Ovary (tissue), 9 donors: ENCODE data around the gene CARMIL1. TPM values are rescaled to one million over a fixed set of nuclear protein-coding genes. Genes with fewer than 3 reads are reported as not detected.

ENCODE experiments used
- DNase-seq, 5 donors: peaks; one replicate each; pipeline ENCODE4 v3.0.0-alpha.2; 2019 to 2020
- H3K27ac ChIP-seq, 2 donors: fragments of 200-600 bp; one replicate each; pipeline versions ENCODE4 v1.5.1 to v1.8.0; 2019 to 2022
- H3K27me3 ChIP-seq: fragments of 200-600 bp; one replicate; pipeline ENCODE4 v1.8.0; 2022
- H3K36me3 ChIP-seq: fragments of 200-600 bp; sonication (generic); one replicate; pipeline ENCODE4 v1.5.1; 2019
- H3K4me1 ChIP-seq: one replicate; pipeline ENCODE4 v1.8.1; 2013; ENCODE audit warnings: mild to moderate bottlenecking, moderate library complexity; ENCODE audit not compliant: insufficient read depth
- H3K4me3 ChIP-seq: fragments of 200-600 bp; sonication (generic); one replicate; pipeline ENCODE4 v1.5.1; 2017
- H3K9me3 ChIP-seq, 2 donors: fragments of 200-600 bp in 1 of 2; sonication (generic) in 1 of 2; one replicate each; pipeline versions ENCODE4 v1.5.1 to v1.8.1; 2013 to 2019; ENCODE audit warnings: mild to moderate bottlenecking in 1 of 2, moderate library complexity in 1 of 2
- EP300 ChIP-seq: sonication (generic); formaldehyde crosslinking; IDR thresholded peaks from one replicate; pipeline ENCODE4 v1.6.1; 2017; ENCODE audit warnings: antibody characterized with exemption
- POLR2A ChIP-seq: fragments of 450-650 bp; IDR thresholded peaks from one replicate; pipeline ENCODE4 v1.6.1; 2017; ENCODE audit warnings: antibody characterized with exemption, mild to moderate bottlenecking, moderate library complexity
- WGBS, 3 donors: extraction: QIAGEN DNeasy Blood & Tissue Kit in 1 of 3; methylation state at CpG; one replicate each; pipeline versions ENCODE4 v1.1.5 to v1.1.7; 2013 to 2017; 5-methylcytosine and 5-hydroxymethylcytosine counted together
- intact Hi-C, 4 donors: fragments of 100-400 bp; cut with DNase I; formaldehyde crosslinking; loops; one replicate each; pipeline versions ENCODE4 v1.11.0 to v1.15.1; 2022 to 2023
- polyA plus RNA-seq, 2 donors: library from polyadenylated mRNA; stranded (reverse); fragments of 200-250 nt in 1 of 2; fragments of 350-450 nt in 1 of 2; fragmentation: Illumina TruSeq in 1 of 2; extraction: RNeasy Lipid Tissue Mini Kit (QIAGEN cat#74804) in 1 of 2; gene quantifications; one replicate each; pipeline ENCODE4 v1.2.3, GENCODE V29; 2013 to 2014
- total RNA-seq, 7 donors: library from RNA; depleted of rRNA in 2 of 7; stranded (reverse); fragments of >200 nt in 2 of 7; fragmentation: NEBNext Ultra II Directional in 3 of 7; extraction: Animal tissue kit (Norgen Biotek cat#: 25700) in 3 of 7; gene quantifications; one replicate each; pipeline versions ENCODE4 v1.1.0 to v1.2.4, GENCODE V29; 2016 to 2023
- TF ChIP-seq, protein P1 (sequence below), 3 donors: fragments of 450-650 bp in 2 of 3; fragments of 200-600 bp in 1 of 3; IDR thresholded peaks; one replicate each; pipeline versions ENCODE4 v1.5.1 to v1.8.0; 2016 to 2022; ENCODE audit warnings: antibody characterized with exemption in 3 of 3, mild to moderate bottlenecking in 1 of 3
- donor health status: DM: no; HTN: no; CAD: no; lungs with moderate emphysema.
- donor health status: DM: no; HTN: no; CAD: no.
- donor health status: Bipolar disorder and iron deficiency.
- donor health status: DM: yes; HTN: yes; CAD: no.
- donor health status: DM: no; HTN: no; CAD: no.
- donor health status: DM: yes; HTN: yes; CAD: no.

The CARMIL1 gene
- total and polyA plus RNA-seq, 9 donors = 6.4 to 25.6 (median 16.8) TPM

DNA sequence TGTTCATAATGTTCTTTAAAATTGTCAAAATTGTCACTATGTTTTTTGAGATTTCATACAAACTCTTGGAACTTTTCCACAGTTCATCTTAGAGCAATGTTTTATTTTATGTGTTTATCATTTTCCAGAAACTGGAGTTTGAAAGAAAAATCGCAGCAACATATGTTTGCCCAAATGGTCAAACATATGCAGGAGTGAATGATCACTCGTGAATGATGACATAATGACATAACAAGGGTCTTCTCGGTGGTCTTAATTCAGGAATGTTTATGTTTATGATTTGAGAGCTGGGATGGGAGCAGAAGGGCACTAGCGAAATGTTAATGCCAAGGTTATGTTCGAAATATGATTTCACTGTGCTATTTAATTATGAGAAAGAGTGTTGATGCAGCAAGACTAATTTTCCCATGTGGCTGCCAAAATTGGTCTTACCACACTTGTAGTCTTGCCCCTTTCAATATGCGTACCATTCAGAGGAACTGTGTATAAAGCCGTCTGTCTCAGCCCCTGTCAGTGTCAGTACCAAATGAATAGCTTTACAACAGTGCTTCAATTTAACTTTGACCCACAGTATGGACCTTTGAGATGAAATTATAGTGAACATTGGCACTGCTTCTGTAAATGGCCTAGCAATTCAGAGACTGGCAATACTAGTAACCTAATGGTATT lies 152.3 kb downstream of the CARMIL1 start:
- H3K4me3 ChIP-seq = no peak overlapping the region
- 60 to 81% (median 78%) methylated on average over 7 of the region's 7 CpGs for WGBS, 3 donors

DNA sequence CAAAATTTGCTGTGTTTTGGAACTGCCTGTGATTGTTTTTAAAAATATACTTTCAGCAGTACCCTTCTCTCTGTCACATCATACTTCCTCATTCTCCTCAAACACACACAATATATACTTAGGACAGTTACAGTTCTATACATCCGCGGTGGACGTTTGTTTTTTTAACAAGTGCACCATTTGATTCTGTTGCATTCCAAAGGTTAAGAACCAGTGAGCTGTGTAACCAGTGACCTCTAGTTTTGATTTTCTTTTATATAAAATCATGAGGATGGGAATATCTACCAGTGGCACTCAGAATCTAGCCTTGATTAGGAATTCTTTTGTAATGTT lies 152.8 kb downstream of the CARMIL1 start:
- no peaks in the 10 kb centered on the region for H3K36me3 ChIP-seq
- H3K9me3 ChIP-seq = no peaks in the 10 kb centered on the region
- intact Hi-C loops = no loop called here
- H3K4me1 ChIP-seq = no peaks in the 10 kb centered on the region
- 60 to 77% (median 71%) methylated on average over 3 of the region's 3 CpGs for WGBS, 3 donors
- TF ChIP-seq, protein P1, sequence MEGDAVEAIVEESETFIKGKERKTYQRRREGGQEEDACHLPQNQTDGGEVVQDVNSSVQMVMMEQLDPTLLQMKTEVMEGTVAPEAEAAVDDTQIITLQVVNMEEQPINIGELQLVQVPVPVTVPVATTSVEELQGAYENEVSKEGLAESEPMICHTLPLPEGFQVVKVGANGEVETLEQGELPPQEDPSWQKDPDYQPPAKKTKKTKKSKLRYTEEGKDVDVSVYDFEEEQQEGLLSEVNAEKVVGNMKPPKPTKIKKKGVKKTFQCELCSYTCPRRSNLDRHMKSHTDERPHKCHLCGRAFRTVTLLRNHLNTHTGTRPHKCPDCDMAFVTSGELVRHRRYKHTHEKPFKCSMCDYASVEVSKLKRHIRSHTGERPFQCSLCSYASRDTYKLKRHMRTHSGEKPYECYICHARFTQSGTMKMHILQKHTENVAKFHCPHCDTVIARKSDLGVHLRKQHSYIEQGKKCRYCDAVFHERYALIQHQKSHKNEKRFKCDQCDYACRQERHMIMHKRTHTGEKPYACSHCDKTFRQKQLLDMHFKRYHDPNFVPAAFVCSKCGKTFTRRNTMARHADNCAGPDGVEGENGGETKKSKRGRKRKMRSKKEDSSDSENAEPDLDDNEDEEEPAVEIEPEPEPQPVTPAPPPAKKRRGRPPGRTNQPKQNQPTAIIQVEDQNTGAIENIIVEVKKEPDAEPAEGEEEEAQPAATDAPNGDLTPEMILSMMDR (IDR thresholded peaks at IDR 0.05) = no peak
- no peak for TF ChIP-seq POLR2A
- TF ChIP-seq EP300 = no peak
- no peaks in the 10 kb centered on the region for H3K27me3 ChIP-seq
- no peak for DNase-seq
- H3K27ac ChIP-seq = no peak overlapping the region
- no peak overlapping the region for H3K4me3 ChIP-seq

More for the DNA sequence above, 152.3 kb downstream of the CARMIL1 start:
- intact Hi-C loops = no loop called here
- no peak for DNase-seq
- Histone ChIP-seq H3K9me3 (no peaks in the 10 kb centered on the region), H3K4me1 (no peaks in the 10 kb centered on the region), H3K27ac (no peak overlapping the region), H3K36me3 (no peaks in the 10 kb centered on the region), H3K27me3 (no peaks in the 10 kb centered on the region)
- TF ChIP-seq POLR2A (no peak), EP300 (no peak)
- TF ChIP-seq, protein P1 (IDR thresholded peaks at IDR 0.05) = no peak

DNA sequence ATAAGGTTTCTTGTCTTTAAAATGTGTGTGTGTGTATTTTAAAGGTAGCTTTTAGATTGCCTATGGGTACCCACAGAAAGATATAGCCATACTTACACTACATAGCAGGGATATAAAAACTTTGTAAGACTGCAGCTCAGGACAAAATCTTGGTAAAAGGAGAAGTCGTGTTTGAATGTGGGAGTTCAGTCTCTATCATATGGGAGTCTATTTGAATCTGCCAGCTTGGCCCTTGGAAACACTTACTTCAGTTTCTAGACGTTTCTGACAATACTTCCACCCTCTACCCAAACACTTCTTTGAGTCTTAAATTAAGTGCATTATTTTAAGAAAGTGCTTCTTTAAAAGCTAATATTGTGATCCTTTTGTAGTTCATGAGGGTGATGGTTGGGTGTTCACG lies 155.7 kb downstream of the CARMIL1 start:
- no peak for DNase-seq
- WGBS, 3 donors = 74 to 83% (median 79%) methylated on average over 3 of the region's 3 CpGs
- intact Hi-C loops = no loop called here
- Histone ChIP-seq H3K27ac (no peak overlapping the region), H3K4me3 (no peak overlapping the region), H3K4me1 (no peaks in the 10 kb centered on the region), H3K27me3 (no peaks in the 10 kb centered on the region), H3K36me3 (no peaks in the 10 kb centered on the region), H3K9me3 (no peaks in the 10 kb centered on the region)
- TF ChIP-seq EP300 = no peak
- TF ChIP-seq POLR2A = no peak
- TF ChIP-seq, protein P1 (IDR thresholded peaks at IDR 0.05) = no peak

DNA sequence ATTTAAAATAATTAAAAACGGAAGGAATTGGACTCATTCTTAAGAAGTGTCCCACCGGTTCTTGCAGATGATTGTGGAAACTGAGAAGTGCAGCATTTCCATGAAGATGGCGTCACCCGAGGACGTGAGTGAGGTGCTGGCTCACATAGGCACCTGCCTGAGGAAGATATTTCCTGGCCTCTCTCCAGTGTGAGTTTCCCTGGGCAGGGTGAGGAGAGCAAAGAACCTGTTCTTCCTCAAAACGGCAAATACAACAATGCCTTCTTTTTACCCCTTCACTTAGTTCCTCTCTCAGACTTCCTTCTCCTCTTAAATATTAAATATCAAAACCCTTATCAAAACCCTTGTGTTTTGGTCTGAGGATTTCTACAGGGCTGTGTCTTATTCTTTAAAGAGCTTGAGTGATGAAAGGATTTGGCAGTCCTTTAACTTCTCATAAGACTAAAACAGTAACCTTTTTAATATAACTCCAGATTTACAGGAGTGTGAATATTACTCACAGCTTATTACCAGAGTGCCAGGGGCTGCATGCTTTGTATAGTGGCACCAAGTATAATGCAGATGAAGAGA lies 156.3 kb downstream of the CARMIL1 start:
- intact Hi-C loops = no loop called here
- Histone ChIP-seq H3K36me3 (no peaks in the 10 kb centered on the region), H3K4me3 (no peak overlapping the region), H3K9me3 (no peaks in the 10 kb centered on the region), H3K4me1 (no peaks in the 10 kb centered on the region), H3K27me3 (no peaks in the 10 kb centered on the region), H3K27ac (no peak overlapping the region)
- DNase-seq = no peak
- 90 to 92% (median 91%) methylated on average over 6 of the region's 6 CpGs for WGBS, 3 donors
- no peak for TF ChIP-seq EP300
- TF ChIP-seq, protein P1 (IDR thresholded peaks at IDR 0.05) = no peak
- no peak for TF ChIP-seq POLR2A
